A549 (cell line): Measurements from ENCODE around the gene HMGN3. TPM values are rescaled to one million over a fixed set of nuclear protein-coding genes. Genes with fewer than 3 reads are reported as not detected.

Experiments
- ATAC-seq, 2 experiments: fragments of 200-7000 bp in 1 of 2; fragments of >200 bp in 1 of 2; cut with Nextera tagmentation in 1 of 2; cut with Tn5 transposase in 1 of 2; 3 replicates each; pipeline versions ENCODE4 v1.8.0 to v1.9.1; 2018 to 2020; ENCODE audit warnings: mild to moderate bottlenecking in 1 of 2, moderate library complexity in 1 of 2
- CTCF ChIA-PET: fragments of 300-600 bp; sonication (Branson Sonifier 250); formaldehyde crosslinking; extraction: SDS; loops from one replicate; lab custom pipeline; 2021; ENCODE audit warnings: antibody characterized with exemption, inconsistent platforms; lab: Yijun Ruan, JAX
- POLR2A ChIA-PET: fragments of 350-600 bp; formaldehyde crosslinking; extraction: SDS; loops from one replicate; lab custom pipeline; 2021; ENCODE audit warnings: antibody characterized with exemption, inconsistent platforms; lab: Yijun Ruan, JAX
- DNase-seq, 2 experiments: peaks; one replicate each; pipeline versions ENCODE4 v3.0.0 to v3.0.0-alpha.2; 2011 to 2016; ENCODE audit warnings: low read depth in 1 of 2, low spot score in 1 of 2
- FAIRE-seq: peaks from 2 replicates; lab custom pipeline; 2011; peaks lifted over from hg19 to GRCh38; lab: Jason Lieb, UNC
- H3K27ac ChIP-seq, 2 experiments: fragments of >200 bp; sonication (Bioruptor Twin); formaldehyde crosslinking; 3 replicates each; pipeline ENCODE4 v1.5.1; 2016 to 2017
- H3K4me1 ChIP-seq: fragments of >200 bp; sonication (Bioruptor Twin); formaldehyde crosslinking; 3 replicates; pipeline ENCODE4 v1.6.1; 2016
- H3K4me2 ChIP-seq: fragments of >200 bp; sonication (Bioruptor Twin); formaldehyde crosslinking; 3 replicates; pipeline ENCODE4 v1.6.1; 2016
- H3K4me3 ChIP-seq: fragments of >200 bp; sonication (Bioruptor Twin); formaldehyde crosslinking; 3 replicates; pipeline ENCODE4 v1.5.1; 2016
- H3K9me3 ChIP-seq: fragments of >200 bp; sonication (Bioruptor Twin); formaldehyde crosslinking; 3 replicates; pipeline ENCODE4 v1.6.1; 2016
- BHLHE40 ChIP-seq: IDR thresholded peaks from 2 replicates; pipeline ENCODE4 v1.6.1; 2012; ENCODE audit warnings: low read depth, low read length, inconsistent platforms
- CBX8 ChIP-seq: fragments of 200-600 bp; sonication (generic); IDR thresholded peaks from 2 replicates; pipeline ENCODE4 v1.6.1; 2016
- CHD4 ChIP-seq: fragments of 200-600 bp; sonication (generic); IDR thresholded peaks from 2 replicates; pipeline ENCODE4 v1.6.1; 2016; ENCODE audit warnings: antibody characterized with exemption, mild to moderate bottlenecking, borderline replicate concordance
- EHF ChIP-seq: fragments of 250-450 bp; sonication (Bioruptor Pico); IDR thresholded peaks from 2 replicates; pipeline ENCODE4 v1.5.0; 2020; ENCODE audit warnings: mild to moderate bottlenecking
- EP300 ChIP-seq, 2 experiments: fragments of >200 bp; sonication (Bioruptor Twin); formaldehyde crosslinking; IDR thresholded peaks; 2 replicates in 1 of 2; 3 replicates in 1 of 2; pipeline ENCODE4 v1.6.1; 2016 to 2017
- ESRRA ChIP-seq: fragments of 150-350 bp; IDR thresholded peaks from 2 replicates; pipeline ENCODE4 v1.6.1; 2014; ENCODE audit warnings: mild to moderate bottlenecking, low read length, borderline replicate concordance
- FOSL2 ChIP-seq, 2 experiments: fragments of 450-650 bp in 1 of 2; fragments of >200 bp in 1 of 2; sonication (Bioruptor Twin) in 1 of 2; formaldehyde crosslinking; IDR thresholded peaks; 2 replicates each; pipeline versions ENCODE4 v1.5.0 to v1.6.1; 2016 to 2020; ENCODE audit warnings: mild to moderate bottlenecking in 1 of 2, moderate library complexity in 1 of 2
- GATA3 ChIP-seq: IDR thresholded peaks from 2 replicates; pipeline ENCODE4 v1.6.1; 2012; ENCODE audit warnings: borderline replicate concordance
- HDAC2 ChIP-seq: fragments of 200-600 bp; sonication (generic); IDR thresholded peaks from 2 replicates; pipeline ENCODE4 v1.6.1; 2016
- HES2 ChIP-seq: fragments of >200 bp; sonication (Bioruptor Twin); formaldehyde crosslinking; IDR thresholded peaks from 2 replicates; pipeline ENCODE4 v1.6.1; 2016
- HEYL ChIP-seq: fragments of 250-450 bp; sonication (Bioruptor Pico); IDR thresholded peaks from 2 replicates; pipeline ENCODE4 v1.8.0; 2021; ENCODE audit warnings: mild to moderate bottlenecking, moderate library complexity
- HOXB13 ChIP-seq: fragments of 250-450 bp; sonication (Bioruptor Pico); IDR thresholded peaks from 2 replicates; pipeline ENCODE4 v1.5.0; 2020; ENCODE audit warnings: low read depth, mild to moderate bottlenecking, moderate library complexity
- HOXB5 ChIP-seq: fragments of 250-450 bp; sonication (Bioruptor Pico); IDR thresholded peaks from 2 replicates; pipeline ENCODE4 v1.5.0; 2020; ENCODE audit warnings: mild to moderate bottlenecking, moderate library complexity
- NFE2L2 ChIP-seq: fragments of 150-350 bp; conservative IDR thresholded peaks from 2 replicates; pipeline ENCODE4 v1.6.1; 2014; ENCODE audit warnings: low read length
- NPAS2 ChIP-seq: fragments of 250-450 bp; sonication (Bioruptor Pico); IDR thresholded peaks from 2 replicates; pipeline ENCODE4 v1.8.0; 2022; ENCODE audit warnings: mild to moderate bottlenecking, moderate library complexity, borderline replicate concordance
- POLR2AphosphoS2 ChIP-seq: conservative IDR thresholded peaks from 2 replicates; pipeline ENCODE4 v1.6.1; 2012; ENCODE audit warnings: low read length, improper control_type of control experiment, inconsistent platforms
- RARB ChIP-seq: fragments of 250-450 bp; sonication (Bioruptor Pico); IDR thresholded peaks from 2 replicates; pipeline ENCODE4 v1.8.0; 2021; ENCODE audit warnings: mild to moderate bottlenecking, moderate library complexity
- RFX5 ChIP-seq: fragments of 450-650 bp; IDR thresholded peaks from 2 replicates; pipeline ENCODE4 v1.7.1; 2014; ENCODE audit warnings: antibody characterized with exemption, mild to moderate bottlenecking, moderate library complexity
- TFCP2L1 ChIP-seq: fragments of 250-450 bp; sonication (Bioruptor Pico); IDR thresholded peaks from 2 replicates; pipeline ENCODE4 v1.5.0; 2021; ENCODE audit warnings: mild to moderate bottlenecking
- ZC3H11A ChIP-seq: fragments of 450-650 bp; IDR thresholded peaks from 2 replicates; pipeline ENCODE4 v1.6.1; 2014; ENCODE audit warnings: antibody characterized with exemption, mild to moderate bottlenecking
- ZNF302 ChIP-seq: fragments of 250-450 bp; sonication (Bioruptor Pico); IDR thresholded peaks from 2 replicates; pipeline ENCODE4 v1.9.0; 2021; ENCODE audit warnings: inconsistent platforms, mild to moderate bottlenecking, moderate library complexity
- WGBS: methylation state at CpG from one replicate; pipeline ENCODE4 v1.1.6; 2017; ENCODE audit errors: missing lambda C conversion rate; 5-methylcytosine and 5-hydroxymethylcytosine counted together
- polyA plus RNA-seq, 4 experiments: library from polyadenylated mRNA; depleted of rRNA in 3 of 4; stranded (reverse); fragments of >200 nt; fragmentation: RNase III in 1 of 4; extraction: RNeasy Plus Mini Kit Qiagen cat#74134 plus additional on column Dnase treatment in 1 of 4; gene quantifications; 2 replicates in 3 of 4; 3 replicates in 1 of 4; pipeline ENCODE4 v1.2.3, GENCODE V29; 2011 to 2017
- TF ChIP-seq, protein P1 (sequence below): IDR thresholded peaks from 2 replicates; pipeline ENCODE4 v1.6.1; 2012; ENCODE audit warnings: low read depth, borderline replicate concordance
- TF ChIP-seq, protein P2 (sequence below): fragments of 450-650 bp; IDR thresholded peaks from 2 replicates; pipeline ENCODE4 v1.6.1; 2014; ENCODE audit warnings: antibody characterized with exemption

Gene HMGN3
- polyA plus RNA-seq, 2 of the 4 experiments (the other 2 are of a cell fraction): 94.2 to 102 TPM

- FAIRE-seq: no peak
- TF ChIP-seq HEYL (CRISPR knock-in tag): no peak
- no peak for TF ChIP-seq BHLHE40
- TF ChIP-seq NFE2L2: no peak
- no peak for TF ChIP-seq RFX5
- TF ChIP-seq, protein P1, sequence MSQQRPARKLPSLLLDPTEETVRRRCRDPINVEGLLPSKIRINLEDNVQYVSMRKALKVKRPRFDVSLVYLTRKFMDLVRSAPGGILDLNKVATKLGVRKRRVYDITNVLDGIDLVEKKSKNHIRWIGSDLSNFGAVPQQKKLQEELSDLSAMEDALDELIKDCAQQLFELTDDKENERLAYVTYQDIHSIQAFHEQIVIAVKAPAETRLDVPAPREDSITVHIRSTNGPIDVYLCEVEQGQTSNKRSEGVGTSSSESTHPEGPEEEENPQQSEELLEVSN: no peak
- TF ChIP-seq TFCP2L1 (CRISPR knock-in tag): no peak
- TF ChIP-seq NPAS2 (CRISPR knock-in tag): no peak
- no peak for TF ChIP-seq RARB (CRISPR knock-in tag)
- TF ChIP-seq HDAC2: no peak
- TF ChIP-seq HES2: no peak
- TF ChIP-seq GATA3: no peak
- TF ChIP-seq ZC3H11A: no peak
- no peak for TF ChIP-seq EP300 (IDR thresholded peaks at IDR 0.05)
- no peak for TF ChIP-seq CHD4
- TF ChIP-seq ESRRA: no peak
- TF ChIP-seq, protein P2, sequence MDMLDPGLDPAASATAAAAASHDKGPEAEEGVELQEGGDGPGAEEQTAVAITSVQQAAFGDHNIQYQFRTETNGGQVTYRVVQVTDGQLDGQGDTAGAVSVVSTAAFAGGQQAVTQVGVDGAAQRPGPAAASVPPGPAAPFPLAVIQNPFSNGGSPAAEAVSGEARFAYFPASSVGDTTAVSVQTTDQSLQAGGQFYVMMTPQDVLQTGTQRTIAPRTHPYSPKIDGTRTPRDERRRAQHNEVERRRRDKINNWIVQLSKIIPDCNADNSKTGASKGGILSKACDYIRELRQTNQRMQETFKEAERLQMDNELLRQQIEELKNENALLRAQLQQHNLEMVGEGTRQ: no peak
- no peak for TF ChIP-seq HOXB5
- no peak for TF ChIP-seq CBX8
- TF ChIP-seq FOSL2 (IDR thresholded peaks at IDR 0.05): no peak
- TF ChIP-seq FOSL2 (CRISPR knock-in tag; IDR thresholded peaks at IDR 0.05): no peak
- Histone ChIP-seq H3K4me1 (peaks cover 18% of the 10 kb centered on the region), H3K4me2 (peak overlapping the region; percentile 60), H3K4me3 (no peak overlapping the region), H3K27ac (peak overlapping the region in 1 of 2 experiments; percentile 55; a peak in 2 of 6 replicates), H3K9me3 (no peaks in the 10 kb centered on the region)
- DNase-seq: peak in 1 of 2 experiments; percentile 55
- POLR2A ChIA-PET: no interaction called here
- peak; percentile 59 to 85 for ATAC-seq
- CTCF ChIA-PET: no interaction called here
- 16% methylated on average over 5 of the region's 5 CpGs for WGBS
Observed at GRCh38 chr6:79158856-79159516, 75.5 kb downstream of the HMGN3 start.

DNA sequence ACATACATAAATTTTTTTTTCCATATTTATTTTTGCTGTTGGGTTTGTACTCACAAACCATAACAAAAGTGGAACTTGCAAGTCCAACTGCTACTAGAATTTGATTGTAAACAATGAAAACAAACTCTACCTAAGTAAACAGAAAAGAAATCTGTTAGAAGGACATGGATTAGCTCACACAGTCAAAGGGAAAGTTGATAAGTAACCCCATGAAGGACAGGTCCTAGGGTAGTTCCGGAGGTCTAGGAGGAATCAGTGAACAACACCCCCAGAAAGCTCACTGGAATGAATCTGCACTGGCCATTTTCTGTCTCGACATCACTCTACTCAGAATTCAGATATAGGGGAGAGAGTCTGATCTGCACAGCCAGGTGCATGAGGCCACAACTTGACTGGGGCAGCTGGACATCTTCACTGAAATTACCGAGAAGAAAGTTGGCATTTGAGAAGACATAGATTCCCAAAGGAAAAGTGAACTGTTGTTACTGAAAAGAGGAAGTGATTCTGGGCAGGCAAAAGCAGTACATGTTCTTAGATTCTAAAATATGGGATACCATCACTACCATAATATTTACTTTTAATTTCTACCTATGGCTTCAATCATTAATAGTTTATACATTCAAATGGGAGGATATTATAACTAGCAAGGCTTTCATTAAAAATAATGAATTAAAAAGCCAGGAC lies 76.4 kb downstream of the HMGN3 start:
- FAIRE-seq (no peak), DNase-seq (no peak), ATAC-seq (no peak)
- Histone ChIP-seq H3K4me2 (peak overlapping the region; percentile 60), H3K27ac (peak overlapping the region; percentile 1 to 60; a peak in 3 of 6 replicates), H3K9me3 (no peaks in the 10 kb centered on the region), H3K4me1 (peaks cover 18% of the 10 kb centered on the region), H3K4me3 (no peak overlapping the region)
- 19% methylated on average over 3 of the region's 3 CpGs for WGBS
- TF ChIP-seq, protein P1: no peak
- no peak for TF ChIP-seq EHF (CRISPR knock-in tag)
- TF ChIP-seq HDAC2: no peak
- CTCF ChIA-PET: no interaction called here
- POLR2A ChIA-PET: no interaction called here

DNA sequence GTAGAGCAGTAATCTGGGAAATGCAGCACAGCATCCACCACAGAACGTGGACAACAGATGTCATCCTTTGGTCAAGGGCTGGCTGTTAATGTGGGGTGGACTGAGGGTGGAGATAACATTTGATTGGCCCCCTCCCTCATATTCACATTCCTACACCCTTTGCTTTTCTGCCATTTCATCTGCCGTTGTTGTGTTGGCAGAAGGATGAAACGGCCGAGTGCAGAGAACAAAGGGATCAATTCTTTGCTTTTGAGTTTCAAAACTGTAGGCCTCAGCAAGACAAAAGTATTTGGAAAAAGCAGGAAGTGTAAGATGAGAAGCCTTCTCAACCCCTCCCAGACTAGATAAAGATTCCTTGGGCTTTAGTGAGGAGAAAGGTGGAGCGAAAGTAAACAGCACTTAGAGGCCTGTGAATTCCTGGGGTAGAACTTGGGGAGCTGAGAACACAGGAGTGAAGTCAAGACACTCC lies 82.2 kb downstream of the HMGN3 start:
- ATAC-seq: peak in 1 of 2 experiments; percentile 66; a peak in 3 of 6 replicates
- no peak for TF ChIP-seq HOXB13 (CRISPR knock-in tag)
- no peak for TF ChIP-seq CBX8
- no peak for TF ChIP-seq POLR2AphosphoS2
- TF ChIP-seq ZNF302 (CRISPR knock-in tag): no peak
- TF ChIP-seq, all 56 proteins: peak for 0
- 34% methylated on average over 5 of the region's 5 CpGs for WGBS
- POLR2A ChIA-PET: no interaction called here
- DNase-seq (peak in 1 of 2 experiments; percentile 72), FAIRE-seq (no peak)
- CTCF ChIA-PET: no interaction called here
- Histone ChIP-seq H3K4me1 (no peaks in the 10 kb centered on the region), H3K4me3 (no peak overlapping the region), H3K4me2 (peak overlapping the region; percentile 42; the same call in 2 of the 3 replicates), H3K27ac (0 out of 6 replicates have a peak overlapping the region, but pooled peaks of 1 of the 2 experiments have one; percentile 37), H3K9me3 (no peaks in the 10 kb centered on the region)
